Epithelial cell of esophagus (primary cell): ENCODE results near the gene PMVK.

Source experiments
- DNase-seq: peaks from one replicate; pipeline ENCODE4 v3.0.0; 2010; ENCODE audit warnings: low read depth
- H3K4me3 ChIP-seq: 2 replicates; pipeline ENCODE4 v1.5.1; 2011; ENCODE audit warnings: mild to moderate bottlenecking, low read length, control low read depth
- TF ChIP-seq, protein P1 (sequence below): IDR thresholded peaks from 2 replicates; pipeline ENCODE4 v1.5.1; 2011; ENCODE audit warnings: low read depth, mild to moderate bottlenecking, low read length, control low read depth, inconsistent platforms; ENCODE audit not compliant: insufficient read depth; ENCODE audit errors: missing control alignments

PMVK gene

DNA sequence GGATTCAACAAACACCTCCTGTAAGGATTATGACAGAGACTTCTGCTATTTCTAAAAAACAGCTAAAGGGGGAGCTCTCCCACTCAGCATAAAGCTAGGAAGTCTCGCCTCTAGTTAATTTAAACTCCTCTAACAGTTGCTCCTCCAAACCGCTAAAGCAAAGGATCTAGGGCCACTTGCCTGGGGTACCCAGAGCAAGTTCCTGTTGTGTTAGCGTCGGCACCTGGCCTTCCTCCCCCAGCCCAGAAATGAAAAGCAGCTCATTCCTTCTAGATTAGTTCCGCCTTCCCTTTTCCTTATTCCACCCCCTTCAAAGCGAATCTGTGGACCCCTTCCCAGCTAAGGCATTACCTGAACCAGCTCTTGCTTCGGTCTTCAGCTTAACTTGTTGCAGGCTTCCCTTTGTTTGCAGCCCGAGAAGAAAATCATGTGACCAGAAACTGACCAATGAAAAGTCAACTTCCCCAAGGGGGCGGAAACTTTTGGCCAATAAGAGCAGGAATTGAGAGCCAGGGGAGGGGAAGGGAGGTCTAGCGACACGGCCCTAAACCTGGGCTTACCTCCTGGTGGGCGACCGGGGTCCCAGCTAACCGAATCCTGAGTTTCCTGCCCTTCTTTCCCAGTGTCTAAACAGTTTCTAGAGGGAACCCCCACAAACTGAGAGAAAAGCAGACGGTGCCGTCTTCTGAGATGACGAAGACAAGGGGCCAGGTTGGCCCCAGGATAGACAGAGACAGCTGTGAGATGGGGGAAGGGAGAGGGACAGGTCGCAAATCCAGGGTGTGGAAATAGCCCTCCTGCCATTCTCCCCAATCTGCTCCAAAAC lies 19.4 kb upstream of the PMVK start, which contains the start of gene PBXIP1:
PBXIP1 (minus strand) TSS at position 382 of the 826 bp plus-strand sequence. CDS start 2,378 bp downstream, outside the sequence.
- TF ChIP-seq, protein P1, sequence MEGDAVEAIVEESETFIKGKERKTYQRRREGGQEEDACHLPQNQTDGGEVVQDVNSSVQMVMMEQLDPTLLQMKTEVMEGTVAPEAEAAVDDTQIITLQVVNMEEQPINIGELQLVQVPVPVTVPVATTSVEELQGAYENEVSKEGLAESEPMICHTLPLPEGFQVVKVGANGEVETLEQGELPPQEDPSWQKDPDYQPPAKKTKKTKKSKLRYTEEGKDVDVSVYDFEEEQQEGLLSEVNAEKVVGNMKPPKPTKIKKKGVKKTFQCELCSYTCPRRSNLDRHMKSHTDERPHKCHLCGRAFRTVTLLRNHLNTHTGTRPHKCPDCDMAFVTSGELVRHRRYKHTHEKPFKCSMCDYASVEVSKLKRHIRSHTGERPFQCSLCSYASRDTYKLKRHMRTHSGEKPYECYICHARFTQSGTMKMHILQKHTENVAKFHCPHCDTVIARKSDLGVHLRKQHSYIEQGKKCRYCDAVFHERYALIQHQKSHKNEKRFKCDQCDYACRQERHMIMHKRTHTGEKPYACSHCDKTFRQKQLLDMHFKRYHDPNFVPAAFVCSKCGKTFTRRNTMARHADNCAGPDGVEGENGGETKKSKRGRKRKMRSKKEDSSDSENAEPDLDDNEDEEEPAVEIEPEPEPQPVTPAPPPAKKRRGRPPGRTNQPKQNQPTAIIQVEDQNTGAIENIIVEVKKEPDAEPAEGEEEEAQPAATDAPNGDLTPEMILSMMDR = peak; percentile 27
- peak; percentile 88 for DNase-seq
- peak within 1 kb of the TSS; percentile 72 for H3K4me3 ChIP-seq

DNA sequence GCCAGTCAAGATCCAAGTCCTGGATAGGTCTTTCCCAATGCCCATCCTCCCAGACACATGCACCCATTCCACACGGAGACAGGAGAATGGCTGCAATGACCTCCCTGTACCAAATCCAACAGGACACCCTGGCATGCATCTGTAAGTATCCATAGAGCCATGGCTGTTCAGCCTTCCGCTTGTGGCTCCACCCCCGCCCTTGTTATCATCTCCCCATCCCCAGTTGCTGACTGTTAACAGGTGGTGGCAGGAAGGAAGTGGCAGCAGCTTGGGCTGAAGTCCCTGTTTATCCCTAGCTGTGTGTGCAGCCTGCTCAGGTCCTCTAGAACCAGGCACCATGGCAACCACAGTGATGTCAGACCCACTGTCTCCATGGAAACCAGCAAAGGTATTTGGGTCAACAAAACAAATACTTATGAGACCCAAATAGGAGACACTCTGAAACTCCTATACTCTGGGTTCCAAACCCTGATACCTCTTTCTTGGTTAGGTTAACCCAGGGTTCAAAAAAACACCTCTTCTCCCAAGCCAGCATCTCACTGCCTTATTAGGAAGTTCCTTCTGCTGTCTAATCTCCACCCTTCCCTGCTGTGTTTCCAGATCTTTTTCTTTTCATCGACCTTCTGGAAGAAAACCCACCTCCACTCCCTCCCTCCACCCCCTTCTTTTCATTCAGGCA lies 18.7 kb upstream of the PMVK start:
- peak; percentile 27 for DNase-seq

DNA sequence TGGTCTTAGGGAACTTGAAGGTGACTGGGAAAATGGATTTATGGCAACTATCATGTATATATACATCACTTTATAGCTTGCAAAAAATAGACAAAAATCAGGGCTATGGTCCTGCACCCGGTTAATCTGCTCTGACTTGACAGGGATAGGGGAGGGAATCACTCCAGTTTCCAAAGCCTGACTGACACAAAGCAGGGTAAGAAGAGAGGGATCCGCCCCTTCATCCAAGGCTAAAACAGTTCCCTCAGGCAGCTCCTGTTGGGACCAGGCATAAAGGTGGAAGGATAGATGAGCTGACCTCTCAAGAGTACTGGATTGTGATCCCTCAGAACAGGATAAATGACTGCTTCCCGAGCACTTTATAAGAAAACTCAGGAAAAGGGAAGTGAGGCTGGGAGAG lies 18.0 kb upstream of the PMVK start:
- H3K4me3 ChIP-seq = no peak overlapping the region
- TF ChIP-seq, protein P1 = no peak
- no peak for DNase-seq

More for the DNA sequence above, 18.7 kb upstream of the PMVK start:
- peak overlapping the region; percentile 72 for H3K4me3 ChIP-seq
- TF ChIP-seq, protein P1 = no peak

- no peak for DNase-seq
- H3K4me3 ChIP-seq = no peak overlapping the region
- TF ChIP-seq, protein P1 = no peak
Measured at GRCh38 chr1:154953611-154954038, 17.1 kb upstream of the PMVK start.

- no peak overlapping the region for H3K4me3 ChIP-seq
- TF ChIP-seq, protein P1 = no peak
- DNase-seq = no peak
Measured at GRCh38 chr1:154952664-154953063, 16.1 kb upstream of the PMVK start.

DNA sequence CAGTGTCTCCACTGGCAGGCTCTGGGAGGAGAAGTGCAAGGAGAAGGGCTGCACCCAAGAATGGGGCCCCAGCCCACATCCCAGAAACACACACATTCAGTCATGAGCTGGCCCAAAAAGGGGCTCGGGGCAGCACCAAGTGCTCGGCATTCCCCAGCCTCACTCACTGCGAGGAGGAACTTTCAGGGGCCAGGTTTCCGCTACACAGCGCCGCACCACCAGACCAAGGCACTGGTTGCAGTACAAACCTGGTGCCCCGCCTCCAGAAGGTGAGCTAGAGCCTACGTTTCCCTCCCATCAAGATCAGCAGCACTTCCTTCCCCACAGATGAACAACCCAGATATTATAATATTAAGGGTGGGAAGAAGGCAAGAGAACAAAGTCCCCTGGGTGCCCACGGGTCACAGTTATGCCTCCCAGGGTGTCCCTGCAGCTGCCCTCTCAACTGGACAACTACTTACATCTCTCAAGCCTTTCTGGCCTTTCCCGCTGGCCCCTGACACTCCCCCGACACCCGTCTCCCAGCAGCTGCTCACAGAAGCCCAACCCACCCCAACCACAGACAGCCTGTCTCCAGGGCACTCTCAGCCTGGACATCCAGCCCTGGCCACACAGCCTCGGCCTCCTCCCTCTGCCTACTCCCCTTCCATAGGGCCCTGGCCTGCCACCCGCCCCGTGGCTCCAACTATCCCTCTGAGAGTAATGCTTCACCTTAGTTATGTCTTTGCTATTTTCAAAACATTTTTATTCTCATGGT lies 15.6 kb upstream of the PMVK start:
- H3K4me3 ChIP-seq = no peak overlapping the region
- no peak for DNase-seq
- TF ChIP-seq, protein P1 = no peak
